ENCODE measurements around the gene PRDM16.

Gene PRDM16

DNA sequence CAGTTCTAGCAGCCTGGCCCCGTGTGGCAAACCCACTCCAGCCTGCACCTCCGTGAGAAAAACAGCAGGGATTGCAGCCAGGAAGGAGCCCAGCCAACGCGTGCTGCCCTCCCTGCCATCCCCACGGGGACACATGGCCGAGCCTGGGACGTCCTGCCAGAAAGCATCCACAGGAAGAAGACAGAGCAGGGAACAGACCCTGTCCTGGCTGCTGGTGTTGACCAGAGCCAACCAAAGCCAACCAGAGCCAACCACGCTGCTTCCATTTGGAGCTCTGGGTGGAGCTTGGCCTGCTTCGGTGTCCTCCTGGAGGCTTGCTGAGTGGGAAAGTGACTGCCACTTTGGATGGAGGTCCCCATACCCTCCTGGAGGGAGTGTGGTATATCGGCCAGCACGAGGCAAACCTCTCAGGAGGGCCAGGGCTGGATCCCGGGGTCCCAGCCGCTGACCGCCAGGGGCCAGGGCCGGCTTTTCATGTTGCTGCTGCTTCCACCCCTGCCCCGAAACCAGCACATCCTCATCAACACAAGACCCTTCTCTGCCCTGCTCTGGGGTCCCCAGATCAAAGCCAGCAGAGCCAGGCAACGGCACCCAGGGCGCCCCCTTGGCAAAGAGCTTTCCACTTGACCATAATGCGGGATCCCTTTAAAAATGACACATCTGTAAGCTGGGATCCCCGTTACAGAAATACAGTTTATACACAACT, 304.9 kb downstream of the PRDM16 start:
- DNase-seq (ENCODE audit: low spot score) = no peak

DNA sequence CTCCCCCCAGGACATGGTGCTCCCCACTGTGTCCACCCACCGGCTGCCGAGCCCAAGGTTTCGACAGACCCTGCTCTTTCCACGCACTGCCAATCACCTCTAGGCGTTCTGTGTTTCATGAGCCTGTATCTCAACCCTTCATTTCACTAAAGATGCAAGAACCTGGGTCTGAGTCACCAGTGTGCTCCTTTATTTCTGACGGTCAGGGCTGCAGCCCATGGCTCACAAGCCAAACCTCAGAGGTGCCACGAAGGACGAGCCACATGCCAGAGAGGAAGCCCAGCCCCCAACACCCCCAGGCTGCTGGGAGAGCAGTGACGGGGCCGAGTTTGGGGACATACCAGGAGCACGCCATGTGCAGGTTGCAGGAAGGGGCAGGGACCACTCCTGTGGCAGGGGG, 306.2 kb downstream of the PRDM16 start:
- DNase-seq (ENCODE audit: low spot score) = no peak

DNA sequence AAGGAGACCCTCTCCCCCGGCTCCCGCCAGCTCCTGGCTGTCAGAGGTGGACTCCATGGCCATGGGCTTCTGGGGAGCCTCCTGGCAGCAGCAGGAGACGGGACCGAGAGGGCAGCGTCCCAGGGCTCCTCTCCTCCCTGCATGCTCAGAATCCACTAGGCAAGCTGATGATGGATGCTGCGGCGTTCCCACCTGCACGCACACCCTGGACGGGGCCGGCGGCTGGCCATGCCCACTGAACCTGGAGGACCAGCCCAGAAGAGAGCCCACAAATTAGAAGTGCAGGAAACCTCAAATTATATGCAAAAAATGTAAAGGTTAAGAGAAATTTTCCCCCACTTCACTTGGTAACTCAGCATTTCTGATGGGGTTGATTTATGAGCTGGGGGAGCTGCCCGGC, 308.2 kb downstream of the PRDM16 start:
- DNase-seq (ENCODE audit: low spot score) = no peak

DNA sequence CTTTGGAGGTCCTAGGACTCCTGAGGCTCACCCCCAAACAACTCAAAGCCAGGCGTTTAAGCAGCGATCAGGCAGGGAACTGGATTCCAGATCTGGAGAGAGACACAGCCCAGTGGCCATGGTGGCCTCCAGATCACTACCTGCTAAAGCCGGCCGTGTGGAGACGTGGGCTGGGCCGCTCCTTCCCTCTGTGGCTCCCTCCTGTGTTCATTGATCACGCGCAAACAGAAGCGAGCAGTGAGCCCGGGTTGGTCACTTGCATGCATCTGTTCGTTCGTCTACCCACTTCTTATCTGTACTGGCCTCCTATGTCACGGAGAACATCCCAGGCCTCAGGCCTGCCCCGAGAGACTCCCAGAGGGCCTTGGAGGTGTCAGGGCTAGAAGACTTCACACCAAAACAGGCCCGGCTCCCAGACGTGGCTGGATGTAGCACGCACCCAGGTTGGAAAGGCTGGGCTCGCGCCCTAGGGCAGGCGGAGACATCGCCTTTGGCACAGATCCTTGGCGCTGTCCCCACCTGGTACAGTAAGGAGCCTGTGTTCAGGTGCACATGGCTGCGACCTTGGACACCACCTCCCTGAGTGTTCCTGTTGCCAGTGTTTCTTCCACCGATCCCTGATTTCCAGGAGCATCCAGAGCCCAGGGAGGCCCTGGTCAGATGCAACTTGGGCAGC, 308.7 kb downstream of the PRDM16 start:
- no peak for DNase-seq (ENCODE audit: low spot score)

DNA sequence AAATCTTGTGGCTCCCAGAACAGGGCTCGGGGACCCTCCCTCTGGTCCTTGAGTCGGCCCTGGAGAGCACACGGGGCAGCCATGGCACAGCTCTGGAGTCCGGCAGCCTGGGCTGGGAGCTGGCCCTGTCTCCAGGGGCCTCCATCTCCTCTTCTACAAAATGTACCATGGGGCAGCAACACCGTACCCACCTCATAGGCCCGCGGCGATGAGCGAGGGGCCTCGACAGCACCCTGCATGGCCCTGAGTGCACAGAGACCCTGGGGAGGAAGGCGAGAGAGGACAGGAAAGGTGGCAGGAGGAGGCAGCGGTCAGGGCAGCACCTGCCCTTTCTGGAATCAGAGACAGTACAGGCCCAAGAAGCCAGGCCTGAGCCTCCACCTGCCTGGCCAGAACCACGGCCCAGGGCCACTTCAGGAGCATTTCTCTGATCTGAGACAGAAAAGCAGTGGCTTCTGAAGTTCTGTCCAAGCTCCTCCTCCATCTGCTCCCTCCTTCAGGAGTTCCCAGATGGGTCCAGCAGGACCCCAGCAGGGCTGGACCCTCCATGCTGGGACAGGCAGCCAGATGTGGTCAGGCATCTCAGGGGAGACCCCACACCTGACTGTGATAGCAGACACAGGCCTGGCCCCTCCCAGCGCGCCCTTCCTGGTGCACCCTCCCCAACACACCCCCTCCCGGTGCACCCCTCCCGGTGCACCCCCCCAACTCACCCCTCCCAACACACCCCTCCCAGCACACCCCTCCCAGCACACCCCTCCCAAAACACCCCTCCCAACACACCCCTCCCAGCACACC, 309.6 kb downstream of the PRDM16 start:
- no peak for DNase-seq (ENCODE audit: low spot score)

DNA sequence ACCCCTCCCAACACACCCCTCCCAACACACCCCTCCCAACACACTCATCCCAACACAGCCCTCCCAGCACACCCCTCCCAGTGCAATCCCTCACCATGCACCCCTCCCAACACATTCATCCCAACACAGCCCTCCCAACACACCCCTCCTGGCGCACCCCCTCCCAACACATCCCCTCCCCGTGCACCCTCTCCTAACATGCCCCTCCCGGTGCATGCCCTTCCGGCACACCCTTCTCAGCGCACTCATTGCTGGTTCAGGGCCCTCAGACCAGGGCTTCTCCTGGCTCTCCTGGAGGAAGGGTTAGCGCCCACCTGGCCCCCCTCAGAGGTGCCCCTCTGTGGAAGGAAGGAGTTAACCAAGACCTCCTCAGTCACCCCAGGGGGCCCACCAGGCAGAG, 310.9 kb downstream of the PRDM16 start:
- no peak for DNase-seq (ENCODE audit: low spot score)

DNA sequence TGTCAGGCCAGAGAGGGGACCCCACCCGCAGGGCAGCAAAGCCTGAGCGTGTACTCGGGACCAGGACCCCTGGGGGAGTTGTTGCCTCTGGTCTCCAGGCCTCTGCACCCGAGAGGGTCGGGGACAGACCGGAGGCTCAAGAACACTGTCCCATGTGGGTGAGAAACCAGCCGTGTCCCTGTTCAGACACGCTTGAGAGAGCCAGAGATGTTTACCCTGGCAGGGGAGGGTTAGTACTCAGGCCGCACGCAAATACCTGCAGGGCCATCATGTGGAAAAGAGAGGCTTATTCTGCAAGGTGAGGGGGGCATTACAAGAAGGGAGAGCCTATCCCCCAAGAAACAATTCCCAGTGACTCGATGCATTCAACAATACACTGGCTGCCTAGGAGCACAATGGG, 311.5 kb downstream of the PRDM16 start:
- no peak for DNase-seq (ENCODE audit: low spot score)

DNA sequence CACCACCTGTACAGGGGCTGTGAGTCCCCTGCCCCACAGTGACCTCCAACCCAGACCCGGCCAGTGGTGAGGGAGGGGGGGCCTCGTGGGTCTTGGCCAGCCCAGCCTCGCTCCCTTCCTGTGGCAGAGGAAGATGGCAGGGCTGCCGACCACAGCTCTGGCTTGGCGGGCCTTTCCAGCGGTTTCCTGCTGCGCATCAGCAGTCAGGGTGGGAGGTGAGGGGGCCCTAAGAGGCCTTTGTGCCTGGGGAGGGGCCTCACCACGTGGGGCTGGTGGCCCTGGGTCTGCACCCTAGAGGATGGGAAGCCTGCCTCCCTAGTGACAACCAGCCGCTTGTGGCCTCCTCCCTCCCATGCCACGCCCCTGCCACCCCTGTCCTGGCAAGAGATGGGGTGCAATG, 312.9 kb downstream of the PRDM16 start:
- DNase-seq (ENCODE audit: low spot score) = no peak

DNA sequence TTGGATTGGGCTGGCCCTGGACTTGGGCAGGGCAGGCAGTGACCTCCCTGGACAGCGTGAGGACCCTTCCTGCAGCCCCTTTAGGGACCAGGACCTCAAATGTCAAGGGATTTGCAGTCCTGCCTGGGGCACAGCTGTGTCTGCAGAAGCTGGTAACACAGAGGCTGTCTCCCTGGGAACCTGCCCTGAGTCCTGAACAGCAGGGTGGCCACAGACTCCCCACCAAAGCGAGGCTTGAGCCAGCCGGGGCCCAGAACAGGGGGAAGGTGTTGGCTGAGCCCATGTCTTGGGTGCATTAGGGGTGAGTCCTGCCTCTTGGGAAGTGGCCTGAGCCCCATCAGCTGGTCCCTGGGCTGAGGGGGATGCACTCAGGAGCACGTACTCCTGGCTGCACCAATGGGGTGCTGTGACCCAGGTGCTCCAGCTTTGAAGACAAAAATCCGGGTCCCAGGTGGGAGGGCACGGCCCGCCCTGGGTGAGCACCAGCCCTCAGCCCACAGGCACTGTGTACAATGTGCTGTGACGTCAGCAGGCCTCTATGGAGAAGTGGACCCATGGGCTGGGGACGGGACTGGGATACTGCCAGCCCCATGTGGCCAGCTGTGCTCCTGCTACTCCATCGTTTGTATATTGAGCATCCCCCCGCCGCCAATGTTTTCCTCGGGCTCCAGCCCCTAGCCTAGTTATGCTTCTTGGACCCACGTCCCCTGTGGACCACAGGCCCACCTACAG, 313.5 kb downstream of the PRDM16 start:
- DNase-seq (ENCODE audit: low spot score) = no peak

DNA sequence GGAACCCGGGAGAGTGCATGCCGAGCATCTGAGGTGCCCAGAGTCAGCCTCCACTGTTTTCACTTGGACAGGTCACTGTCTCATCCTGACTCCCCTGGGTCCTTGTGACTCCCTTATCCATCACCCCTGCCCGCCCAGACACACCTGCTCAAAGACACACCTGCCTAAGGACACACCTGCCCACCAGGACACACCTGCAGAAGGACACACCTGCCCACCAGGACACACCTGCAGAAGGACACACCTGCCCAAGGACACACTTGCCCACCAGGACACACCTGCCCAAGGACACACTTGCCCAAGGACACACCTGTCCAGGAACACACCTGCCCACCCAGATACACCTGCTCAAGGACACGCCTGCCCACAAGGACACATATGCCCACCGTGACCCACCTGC, 314.7 kb downstream of the PRDM16 start:
- DNase-seq (ENCODE audit: low spot score) = no peak

DNA sequence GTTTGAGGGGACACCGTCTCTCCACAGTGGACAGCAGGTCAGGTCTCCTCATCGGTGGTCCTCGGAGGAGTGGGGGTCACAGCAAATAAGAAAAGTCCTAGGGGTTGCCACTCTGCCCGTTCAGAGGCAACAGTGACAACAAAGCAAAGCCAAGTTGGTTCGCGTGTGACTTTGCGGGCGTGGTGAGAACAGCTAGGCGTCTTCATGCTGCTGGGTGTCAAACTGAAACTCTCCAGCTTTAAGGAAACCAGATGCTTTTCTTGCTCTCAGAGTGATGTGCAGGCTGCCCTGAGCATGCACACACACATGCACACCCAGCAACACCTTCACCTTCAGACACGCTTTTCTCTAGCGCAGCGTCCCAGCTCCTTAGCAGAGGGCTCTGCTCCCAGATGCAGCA, 315.4 kb downstream of the PRDM16 start:
- no peak for DNase-seq (ENCODE audit: low spot score)

DNA sequence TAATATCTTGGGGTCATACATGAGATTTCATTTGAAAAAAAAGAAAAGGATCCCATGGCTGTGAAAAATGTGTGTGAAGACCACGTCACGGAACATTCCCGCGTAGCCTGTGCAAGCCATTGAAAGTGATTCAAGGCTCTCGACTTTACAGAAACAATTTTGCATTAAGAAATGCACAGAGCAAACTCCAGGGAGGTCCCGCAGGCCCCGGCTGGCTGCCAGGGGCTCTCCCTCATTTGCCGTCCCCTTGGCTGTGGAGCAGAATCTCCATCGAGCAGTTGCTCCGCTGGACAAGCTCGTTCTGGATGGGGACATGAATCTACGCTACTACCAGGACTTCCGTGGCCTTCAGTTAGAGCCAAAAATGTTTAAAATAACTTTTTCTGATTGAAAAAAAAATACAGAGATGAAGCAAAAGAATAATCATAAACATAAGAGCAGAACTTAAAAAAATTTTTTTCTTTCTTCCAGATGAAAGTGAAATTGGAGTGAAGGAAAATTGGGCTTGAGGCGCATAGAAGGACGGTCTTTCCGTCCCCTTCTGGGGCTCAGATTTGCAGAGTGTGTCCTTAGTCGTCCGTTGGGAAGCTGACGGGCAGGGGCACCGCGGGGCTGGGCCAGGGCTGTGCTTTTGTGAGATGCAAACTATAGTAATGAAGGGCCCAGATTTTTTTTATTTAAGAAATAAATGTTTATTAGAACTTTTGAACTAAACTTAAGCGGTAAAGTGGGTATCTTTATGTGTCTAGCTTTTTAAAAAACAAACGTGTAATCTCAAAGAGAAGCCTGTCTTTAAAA, 317.4 kb downstream of the PRDM16 start:
- no peak for DNase-seq (ENCODE audit: low spot score)

DNA sequence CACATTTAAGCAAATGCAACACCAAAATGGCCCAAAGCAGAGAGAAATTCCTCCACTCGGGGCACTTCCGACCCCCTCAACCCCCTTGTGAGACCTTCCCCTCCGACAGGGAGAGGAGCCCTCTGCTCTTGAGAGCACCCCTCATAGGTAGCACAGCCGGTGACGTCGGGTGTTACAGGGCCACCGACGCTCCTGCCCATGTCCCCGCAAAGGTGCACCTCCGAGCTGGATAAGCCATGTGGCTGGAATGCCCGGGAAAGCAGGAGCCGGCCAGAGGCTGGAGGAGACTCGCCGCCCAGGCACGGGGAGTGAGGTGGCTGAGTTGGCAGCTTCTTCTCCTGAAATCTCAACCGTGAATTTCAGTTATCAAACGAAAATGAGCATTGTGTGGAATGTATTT, 318.4 kb downstream of the PRDM16 start:
- DNase-seq (ENCODE audit: low spot score) = no peak

DNA sequence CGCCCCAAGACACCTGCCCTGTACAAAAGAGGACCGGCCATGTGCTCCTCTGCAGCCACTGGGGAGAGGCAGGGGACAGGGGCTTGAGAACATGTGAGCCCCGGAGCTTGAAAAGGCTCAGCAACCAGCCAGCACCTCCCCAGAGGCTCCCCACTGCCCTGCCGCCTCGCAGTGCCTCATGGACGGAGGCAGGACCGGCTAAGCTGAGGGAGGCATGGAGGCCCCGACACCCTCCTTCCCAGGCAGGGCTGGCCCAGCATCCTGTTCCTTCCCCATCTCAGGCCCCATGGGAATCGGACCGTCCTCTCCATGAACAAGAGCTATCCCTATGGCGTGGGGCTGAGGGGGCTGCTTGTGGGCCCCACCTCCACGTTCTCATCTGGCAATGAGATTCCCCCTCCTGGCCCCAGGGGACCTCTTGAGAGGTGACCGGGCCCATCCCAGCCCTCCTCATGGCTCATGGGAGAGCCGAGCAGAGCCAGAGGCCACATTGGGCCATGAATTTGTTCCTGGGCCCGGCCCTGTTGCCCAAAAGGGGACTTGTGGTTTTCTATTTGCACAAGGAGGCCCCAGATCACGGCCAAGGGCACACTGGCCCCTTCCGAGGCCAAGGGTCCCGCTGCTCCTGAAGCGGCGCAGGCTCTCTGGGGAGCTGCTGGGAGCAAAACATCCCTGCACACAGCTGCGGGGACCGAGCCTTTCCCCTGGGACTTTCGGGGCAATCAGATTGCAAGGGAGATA, 320.3 kb downstream of the PRDM16 start:
- DNase-seq (ENCODE audit: low spot score) = no peak

DNA sequence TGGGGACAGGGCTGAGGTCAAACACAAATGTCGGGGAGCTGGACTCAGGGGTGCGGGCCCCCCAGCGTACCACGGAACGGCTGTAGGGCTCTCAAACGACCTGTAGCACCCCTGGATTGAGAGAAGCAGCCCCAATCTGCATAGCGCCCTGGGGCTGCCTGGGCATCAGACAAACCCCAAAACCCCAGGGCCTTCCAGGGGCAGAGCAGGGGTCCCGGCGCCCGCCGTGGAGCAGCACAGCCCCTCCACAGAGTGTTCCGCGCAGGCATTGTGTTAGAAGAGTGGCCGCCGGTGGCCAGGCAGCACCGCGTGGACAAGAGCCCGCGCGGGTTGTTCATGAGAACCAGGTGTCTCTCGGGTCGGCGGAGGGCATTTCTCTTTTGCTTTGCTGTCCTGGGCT, 321.3 kb downstream of the PRDM16 start:
- no peak for DNase-seq (ENCODE audit: low spot score)

DNA sequence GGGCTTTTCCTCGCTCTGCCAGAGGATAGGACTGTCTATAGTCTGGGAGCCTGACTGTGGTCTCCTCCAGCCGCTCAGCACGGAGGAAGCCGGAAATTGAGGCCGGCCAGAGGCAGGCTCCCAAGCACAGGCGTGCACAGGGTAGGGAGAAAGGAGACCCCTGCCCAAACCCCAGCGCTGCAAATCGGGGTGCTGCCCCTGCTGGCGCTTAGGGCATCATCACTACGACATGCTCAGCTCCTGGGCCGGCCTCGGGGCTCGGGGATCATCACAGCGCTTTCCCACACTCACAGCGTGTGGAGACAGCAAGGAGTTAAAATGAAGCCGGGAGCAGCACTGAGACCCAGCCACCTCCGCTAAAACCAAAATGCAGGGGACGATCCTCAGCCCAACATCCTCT, 322.7 kb downstream of the PRDM16 start:
- no peak for DNase-seq (ENCODE audit: low spot score)

DNA sequence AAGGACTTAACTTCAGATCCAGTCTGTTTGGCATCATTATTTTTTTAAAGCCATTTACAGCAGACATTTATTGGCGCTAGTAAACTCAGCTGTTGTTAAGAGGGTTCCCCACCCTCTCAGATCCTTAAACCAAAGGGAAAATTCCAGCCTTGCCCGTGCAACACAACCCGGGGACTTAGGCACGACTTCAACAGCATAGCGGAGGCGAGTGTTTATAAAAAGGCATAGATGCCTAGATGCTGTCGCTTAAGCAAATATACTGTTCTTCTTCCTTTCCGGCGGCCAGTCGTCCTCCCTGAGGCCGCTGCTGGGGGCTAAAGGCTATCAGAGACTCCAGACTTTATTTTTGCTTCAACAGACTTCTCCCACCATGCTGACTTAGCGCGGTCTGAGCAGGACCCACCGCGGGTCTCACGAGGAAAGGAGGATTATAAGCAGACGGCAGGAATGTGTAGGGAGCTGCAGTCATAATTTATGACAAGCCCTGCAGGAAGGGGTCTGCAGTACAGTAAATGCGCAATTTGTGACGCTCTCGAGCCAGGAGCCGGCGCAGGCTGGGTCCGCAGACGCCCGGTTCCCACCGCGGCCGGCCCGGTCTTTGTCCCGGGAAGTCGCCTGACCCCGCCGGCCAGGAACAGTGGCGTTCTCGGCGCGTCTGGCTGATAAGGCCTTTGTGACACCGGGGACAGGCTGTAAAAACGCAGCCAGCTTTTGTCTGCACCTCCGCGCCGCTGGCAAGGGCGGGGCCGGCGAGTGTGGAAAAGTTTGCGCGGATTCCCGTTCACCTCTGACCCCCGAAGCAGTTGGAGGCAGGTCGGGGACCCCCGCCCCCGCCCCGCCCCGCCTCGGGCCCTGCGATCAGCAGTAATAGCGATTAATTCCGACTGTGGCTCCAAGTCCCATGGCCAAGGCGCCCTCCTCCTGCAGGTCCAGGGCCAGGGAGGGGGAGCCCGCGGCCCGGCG, 324.3 kb downstream of the PRDM16 start:
- DNase-seq (ENCODE audit: low spot score) = peak; percentile 79

DNA sequence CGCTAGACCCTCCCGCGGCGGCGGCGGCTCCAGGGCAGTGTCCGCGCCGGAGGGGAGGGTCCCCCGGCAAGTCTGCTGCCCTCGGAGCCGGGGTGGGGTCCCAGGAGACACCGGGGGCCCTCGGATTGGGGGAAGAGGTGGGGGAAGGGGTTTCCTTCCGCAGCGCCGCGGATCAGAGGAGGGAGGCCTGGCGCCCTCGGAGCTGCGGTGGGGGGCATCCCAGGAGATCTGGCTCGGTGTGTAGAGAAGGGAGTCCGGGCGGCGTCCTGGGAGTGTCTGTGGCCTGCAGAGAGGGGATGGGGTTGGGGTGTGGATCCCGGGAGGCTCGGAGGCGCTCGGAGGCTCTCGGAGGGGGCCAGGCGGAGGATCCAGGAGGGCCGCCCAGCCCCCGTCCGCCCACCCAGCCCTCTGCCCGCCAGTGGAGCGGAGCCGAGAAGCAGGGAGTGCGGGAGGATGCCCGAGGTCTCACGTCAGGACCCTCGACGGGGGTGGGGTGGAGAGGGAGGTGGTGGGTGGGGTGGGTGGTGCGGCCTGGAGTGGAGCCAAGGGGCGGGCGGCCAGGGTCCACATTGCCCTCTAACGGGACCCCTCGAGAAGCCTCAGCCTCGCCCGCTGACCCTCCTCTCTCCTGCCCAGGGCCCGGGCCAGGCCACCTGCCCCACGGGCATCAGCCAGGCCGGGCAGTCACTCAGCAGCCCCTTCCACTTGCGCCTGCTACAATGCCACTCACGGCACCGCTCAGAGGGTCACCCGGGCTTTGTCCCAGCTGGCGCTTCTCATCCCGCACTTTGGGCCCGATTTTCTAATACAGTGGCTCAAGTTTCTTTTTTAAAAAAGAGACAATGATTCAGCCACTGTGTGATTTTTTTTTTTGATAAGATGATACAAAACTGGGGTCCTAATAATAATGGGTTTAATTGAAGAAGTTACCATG, 325.3 kb downstream of the PRDM16 start:
- no peak for DNase-seq (ENCODE audit: low spot score)

DNA sequence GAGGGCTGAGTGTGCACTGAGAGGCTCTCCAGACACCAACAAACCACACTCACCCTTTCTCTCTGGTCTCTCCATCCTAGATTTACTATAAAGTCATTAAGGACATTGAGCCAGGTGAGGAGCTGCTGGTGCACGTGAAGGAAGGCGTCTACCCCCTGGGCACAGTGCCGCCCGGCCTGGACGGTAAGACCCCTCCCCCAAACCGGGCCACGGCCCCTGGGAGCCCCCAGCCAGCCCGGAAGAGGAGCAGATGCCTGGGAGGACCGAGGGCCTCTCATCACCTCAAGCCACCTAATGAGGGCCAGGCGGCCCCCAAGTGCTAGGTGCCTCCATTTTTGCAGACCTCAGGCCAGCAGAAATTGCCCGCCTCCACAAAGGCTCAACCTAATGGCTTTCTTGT, 327.4 kb downstream of the PRDM16 start:
- no peak for DNase-seq (ENCODE audit: low spot score)

All from ecto neural progenitor cell (in vitro differentiated cells).